K562 (cell line): Measurements from ENCODE around the gene LARP6. TPM values are rescaled to one million over a fixed set of nuclear protein-coding genes. Genes with fewer than 3 reads are reported as not detected.

ENCODE experiments used
- ATAC-seq: fragments of 200-7000 bp; cut with Tn5 transposase; 3 replicates; pipeline ENCODE4 v1.9.1; 2020; ENCODE audit warnings: moderate library complexity
- BruUV-seq: library from RNA; stranded (reverse); fragments of 400-500 nt; replicated peaks from 2 replicates; lab custom pipeline; 2021; lab: Mats Ljungman, UMichigan
- CTCF ChIA-PET: fragments of 300-600 bp; formaldehyde crosslinking; extraction: SDS; loops from one replicate; lab custom pipeline; 2021; ENCODE audit warnings: low intra/inter-chr PET ratio; lab: Yijun Ruan, JAX
- POLR2A ChIA-PET: fragments of 300-600, 350-650 bp; sonication (Branson Sonifier 250); formaldehyde crosslinking; extraction: SDS; loops from one replicate; lab custom pipeline; 2021; ENCODE audit warnings: antibody characterized with exemption, inconsistent platforms; lab: Yijun Ruan, JAX
- DNase-seq, 4 experiments: peaks; one replicate each; pipeline versions ENCODE4 v3.0.0 to v3.0.0-alpha.2; 2011 to 2018; ENCODE audit warnings: low spot score in 3 of 4, mixed read lengths in 3 of 4; ENCODE audit errors: extremely low read depth in 1 of 4
- FAIRE-seq: peaks from 2 replicates; lab custom pipeline; 2011; peaks lifted over from hg19 to GRCh38; lab: Jason Lieb, UNC
- H2AFZ ChIP-seq: 2 replicates; pipeline ENCODE4 v1.6.0; 2011; ENCODE audit warnings: low read depth, low read length, control low read depth, inconsistent platforms
- H3K27ac ChIP-seq: fragments of 200-600 bp; 3 replicates; pipeline ENCODE4 v1.8.0; 2011; ENCODE audit warnings: low read depth, mild to moderate bottlenecking, control low read depth, inconsistent platforms, low read length, moderate library complexity, mixed read lengths; ENCODE audit errors: extremely low read depth
- H3K27me3 ChIP-seq, 2 experiments: fragments of 300-600 bp in 1 of 2; 2 replicates in 1 of 2; 3 replicates in 1 of 2; pipeline versions ENCODE4 v1.6.0 to v1.8.0; 2011; ENCODE audit warnings: inconsistent platforms in 2 of 2, low read length in 2 of 2, mild to moderate bottlenecking in 1 of 2, mixed read lengths in 1 of 2, moderate library complexity in 1 of 2; ENCODE audit not compliant: control insufficient read depth in 2 of 2, insufficient read depth in 2 of 2
- H3K36me3 ChIP-seq: fragments of 300-600 bp; 3 replicates; pipeline ENCODE4 v1.8.0; 2011; ENCODE audit warnings: mild to moderate bottlenecking, low read length, inconsistent platforms; ENCODE audit not compliant: control insufficient read depth, insufficient read depth
- H3K4me1 ChIP-seq, 2 experiments: fragments of 200-600 bp in 1 of 2; replicated peaks in 1 of 2; 2 replicates in 1 of 2; 3 replicates in 1 of 2; pipeline versions ENCODE4 v1.5.1 to v1.8.0; 2011; ENCODE audit warnings: inconsistent platforms in 2 of 2, low read length in 2 of 2, mild to moderate bottlenecking in 1 of 2, mixed read lengths in 1 of 2, moderate library complexity in 1 of 2; ENCODE audit not compliant: control insufficient read depth in 2 of 2, insufficient read depth in 2 of 2
- H3K4me2 ChIP-seq: 2 replicates; pipeline ENCODE4 v1.6.1; 2011; ENCODE audit warnings: low read length, control low read depth, inconsistent platforms, mixed read lengths; ENCODE audit not compliant: insufficient read depth
- H3K4me3 ChIP-seq: fragments of 200-600 bp; sonication (generic), shearing (Covaris generic); 2 replicates; pipeline ENCODE4 v1.5.1; 2016; ENCODE audit warnings: control low read depth, inconsistent platforms
- H3K79me2 ChIP-seq: fragments of 200-600 bp; 3 replicates; pipeline ENCODE4 v1.8.0; 2011; ENCODE audit warnings: low read length, inconsistent platforms; ENCODE audit not compliant: control insufficient read depth, insufficient read depth
- H3K9ac ChIP-seq, 2 experiments: 2 replicates each; pipeline versions ENCODE4 v1.6.0 to v1.6.1; 2011; ENCODE audit warnings: low read depth in 2 of 2, low read length in 2 of 2, control low read depth in 1 of 2, inconsistent platforms in 1 of 2, mild to moderate bottlenecking in 1 of 2, mixed read lengths in 1 of 2; ENCODE audit not compliant: insufficient read depth in 1 of 2
- H3K9me1 ChIP-seq: one replicate; pipeline ENCODE4 v1.6.0; 2011; ENCODE audit warnings: inconsistent platforms, mild to moderate bottlenecking, low read length, moderate library complexity; ENCODE audit not compliant: control insufficient read depth, insufficient read depth
- H3K9me3 ChIP-seq: replicated peaks from 2 replicates; pipeline ENCODE4 v1.5.1; 2011; ENCODE audit warnings: low read depth, low read length, inconsistent platforms; ENCODE audit not compliant: control insufficient read depth, insufficient read depth
- H4K20me1 ChIP-seq: replicated peaks from 2 replicates; pipeline ENCODE4 v1.6.1; 2011; ENCODE audit warnings: low read length, inconsistent platforms, mixed read lengths; ENCODE audit not compliant: control insufficient read depth, insufficient read depth
- BRF1 ChIP-seq: IDR thresholded peaks from 3 replicates; pipeline ENCODE4 v1.6.1; 2011; ENCODE audit warnings: borderline replicate concordance, mild to moderate bottlenecking; ENCODE audit not compliant: insufficient read length; ENCODE audit errors: extremely low read depth
- CCAR2 ChIP-seq: fragments of 200-400 bp; formaldehyde crosslinking; IDR thresholded peaks from 2 replicates; pipeline ENCODE4 v1.6.1; 2017; ENCODE audit warnings: mild to moderate bottlenecking, low read depth, low read length
- CEBPG ChIP-seq, 3 experiments: fragments of 200-800 bp in 1 of 3; sonication (Bioruptor generic) in 1 of 3; sonication (generic) in 1 of 3; formaldehyde crosslinking in 1 of 3; IDR thresholded peaks in 2 of 3; conservative IDR thresholded peaks in 1 of 3; 2 replicates each; pipeline versions ENCODE4 v1.6.1 to v1.8.0; 2016 to 2022; ENCODE audit warnings: missing compliant biosample characterization in 2 of 3, missing genetic modification characterization in 2 of 3, mild to moderate bottlenecking in 1 of 3, missing genetic modification reagents in 1 of 3
- FOXA3 ChIP-seq, 2 experiments: fragments of 450-650 bp in 1 of 2; sonication (generic) in 1 of 2; formaldehyde crosslinking; IDR thresholded peaks in 1 of 2; conservative IDR thresholded peaks in 1 of 2; 2 replicates each; pipeline versions ENCODE4 v1.4.0 to v1.8.0; 2020 to 2022; ENCODE audit warnings: mild to moderate bottlenecking in 2 of 2, missing genetic modification reagents in 1 of 2
- FOXK2 ChIP-seq, 2 experiments: fragments of 450-650 bp; IDR thresholded peaks in 1 of 2; conservative IDR thresholded peaks in 1 of 2; 2 replicates each; pipeline ENCODE4 v1.6.1; 2016; ENCODE audit warnings: low read depth in 2 of 2, mild to moderate bottlenecking in 1 of 2
- FOXP4 ChIP-seq: sonication (generic); formaldehyde crosslinking; IDR thresholded peaks from 2 replicates; pipeline ENCODE4 v1.8.0; 2022; ENCODE audit warnings: mild to moderate bottlenecking, missing genetic modification reagents, borderline replicate concordance
- GABPA ChIP-seq: fragments of 200-800 bp; sonication (Bioruptor generic); conservative IDR thresholded peaks from 2 replicates; pipeline ENCODE4 v1.6.1; 2016; ENCODE audit warnings: low read depth, missing genetic modification characterization, missing compliant biosample characterization
- GATA2 ChIP-seq: sonication (generic); formaldehyde crosslinking; IDR thresholded peaks from 2 replicates; pipeline ENCODE4 v1.4.0; 2020; ENCODE audit warnings: mild to moderate bottlenecking, missing genetic modification reagents
- NELFE ChIP-seq: IDR thresholded peaks from 2 replicates; pipeline ENCODE4 v1.6.1; 2011; ENCODE audit warnings: mild to moderate bottlenecking; ENCODE audit not compliant: insufficient read depth, insufficient read length
- NR2C1 ChIP-seq, 2 experiments: fragments of 450-650 bp; IDR thresholded peaks; 2 replicates each; pipeline ENCODE4 v1.6.1; 2017; ENCODE audit warnings: mild to moderate bottlenecking in 2 of 2, antibody characterized with exemption in 1 of 2, inconsistent platforms in 1 of 2, missing compliant biosample characterization in 1 of 2, missing genetic modification characterization in 1 of 2
- SAFB2 ChIP-seq: fragments of 200-400 bp; formaldehyde crosslinking; IDR thresholded peaks from 2 replicates; pipeline ENCODE4 v1.6.1; 2018; ENCODE audit warnings: borderline replicate concordance, low read length, low read depth, moderate library complexity; ENCODE audit not compliant: severe bottlenecking
- TFAM ChIP-seq: fragments of 250-450 bp; sonication (Bioruptor Pico); conservative IDR thresholded peaks from 2 replicates; pipeline ENCODE4 v1.5.0; 2021; ENCODE audit warnings: mild to moderate bottlenecking, moderate library complexity
- ZNF140 ChIP-seq: fragments of 250-450 bp; sonication (Bioruptor Pico); IDR thresholded peaks from 2 replicates; pipeline ENCODE4 v1.8.0; 2021; ENCODE audit warnings: moderate library complexity, mild to moderate bottlenecking, inconsistent platforms
- ZNF274 ChIP-seq: IDR thresholded peaks from 2 replicates; pipeline ENCODE4 v1.6.1; 2011; ENCODE audit warnings: low read depth, mild to moderate bottlenecking, low read length, moderate library complexity, borderline replicate concordance
- WGBS: fragments of 100-300 bp; shearing (Covaris generic); methylation state at CpG from one replicate; pipeline ENCODE4 v1.1.6; 2016; ENCODE audit warnings: low coverage, mixed read lengths; ENCODE audit not compliant: insufficient coverage; ENCODE audit errors: missing lambda C conversion rate; 5-methylcytosine and 5-hydroxymethylcytosine counted together
- in situ Hi-C: fragments of 300-500 bp; cut with MboI; formaldehyde crosslinking; loops from 4 replicates; pipeline ENCODE4 v1.15.0; 2018; ENCODE audit warnings: inconsistent platforms, mixed read lengths
- intact Hi-C: fragments of 100-400 bp; cut with micrococcal nuclease; formaldehyde crosslinking; loops from 2 replicates; pipeline ENCODE4 v1.14.2; 2022
- polyA plus RNA-seq, 8 experiments: library from polyadenylated mRNA; depleted of rRNA in 4 of 8; stranded (reverse) in 5 of 8; unstranded in 3 of 8; fragments of >200 nt; fragmentation: Nextera tagmentation in 2 of 8; fragmentation: Illumina TruSeq in 1 of 8; extraction: Ambion mirVana in 2 of 8; extraction: Trizol in 1 of 8; gene quantifications; 2 replicates each; pipeline versions ENCODE4 v1.2.1 to v1.2.3, GENCODE V29; 2011 to 2014; ENCODE audit warnings: inconsistent platforms in 1 of 8, missing spikeins in 1 of 8
- total RNA-seq, 7 experiments: library from RNA; depleted of rRNA in 6 of 7; stranded (reverse); fragments of >200 nt in 6 of 7; fragmentation: Illumina TruSeq in 2 of 7; extraction: Trizol in 2 of 7; gene quantifications; 2 replicates each; pipeline versions ENCODE4 v1.2.1 to v1.2.3, GENCODE V29; 2011 to 2021; ENCODE audit warnings: low replicate concordance in 1 of 7
- TF ChIP-seq, protein P1 (sequence below): sonication (generic); IDR thresholded peaks from 2 replicates; pipeline ENCODE4 v1.6.1; 2016
- TF ChIP-seq, protein P2 (sequence below): sonication (generic); formaldehyde crosslinking; IDR thresholded peaks from 2 replicates; pipeline ENCODE4 v1.8.1; 2023; ENCODE audit warnings: mild to moderate bottlenecking, missing genetic modification reagents

The LARP6 gene
- total and polyA plus RNA-seq, 9 of the 15 experiments (the other 6 are each of a cell fraction or from before 2014, with no cell fraction given) = not detected

GRCh38 chr15:70817266-70817665 lies 36.7 kb downstream of the LARP6 start (continued):
- no peak for TF ChIP-seq NR2C1 (IDR thresholded peaks at IDR 0.05)
- no peak for TF ChIP-seq NR2C1 (tag; IDR thresholded peaks at IDR 0.05)

- CTCF ChIA-PET = no interaction called here
- H3K27me3 ChIP-seq = no peaks in the 10 kb centered on the region
- DNase-seq (no peak), ATAC-seq (no peak), FAIRE-seq (no peak)
- POLR2A ChIA-PET = no interaction called here
- H3K27ac ChIP-seq = no peak overlapping the region
- in situ Hi-C loops = no loop called here
- H3K9ac ChIP-seq = no peak overlapping the region
- no TSS peak for BruUV-seq
- no peaks in the 10 kb centered on the region for H3K79me2 ChIP-seq
- no peak overlapping the region for H3K4me3 ChIP-seq
- H3K9me3 ChIP-seq = no peaks in the 10 kb centered on the region
- H3K4me1 ChIP-seq = no peaks in the 10 kb centered on the region
- H3K4me2 ChIP-seq = no peak overlapping the region
- WGBS = under 1% methylated on average over 5 of the region's 5 CpGs
- H4K20me1 ChIP-seq = no peaks in the 10 kb centered on the region
- H3K36me3 ChIP-seq = no peaks in the 10 kb centered on the region
- H3K9me1 ChIP-seq = no peaks in the 10 kb centered on the region
- no peak overlapping the region for H2AFZ ChIP-seq
- intact Hi-C loops = no loop called here
- TF ChIP-seq GABPA (no peak), FOXK2 (conservative IDR thresholded peaks at IDR 0.05 in 1 of 2, IDR thresholded peaks at IDR 0.05 in 1 of 2; ENCODE audit: low read depth in 2 of 2) (no peak), CCAR2 (no peak), FOXA3 (CRISPR knock-in tag; conservative IDR thresholded peaks at IDR 0.05 in 1 of 2, IDR thresholded peaks at IDR 0.05 in 1 of 2) (no peak), GATA2 (no peak), SAFB2 (no peak), ZNF140 (CRISPR knock-in tag) (no peak), TFAM (CRISPR knock-in tag) (no peak), CEBPG (CRISPR knock-in tag; IDR thresholded peaks at IDR 0.05) (no peak), CEBPG (tag; conservative IDR thresholded peaks at IDR 0.05 in 1 of 2, IDR thresholded peaks at IDR 0.05 in 1 of 2) (no peak), FOXP4 (no peak), ZNF274 (no peak), BRF1 (no peak), NELFE (no peak)
- TF ChIP-seq, protein P1, sequence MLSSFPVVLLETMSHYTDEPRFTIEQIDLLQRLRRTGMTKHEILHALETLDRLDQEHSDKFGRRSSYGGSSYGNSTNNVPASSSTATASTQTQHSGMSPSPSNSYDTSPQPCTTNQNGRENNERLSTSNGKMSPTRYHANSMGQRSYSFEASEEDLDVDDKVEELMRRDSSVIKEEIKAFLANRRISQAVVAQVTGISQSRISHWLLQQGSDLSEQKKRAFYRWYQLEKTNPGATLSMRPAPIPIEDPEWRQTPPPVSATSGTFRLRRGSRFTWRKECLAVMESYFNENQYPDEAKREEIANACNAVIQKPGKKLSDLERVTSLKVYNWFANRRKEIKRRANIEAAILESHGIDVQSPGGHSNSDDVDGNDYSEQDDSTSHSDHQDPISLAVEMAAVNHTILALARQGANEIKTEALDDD = no peak
- TF ChIP-seq, protein P2, sequence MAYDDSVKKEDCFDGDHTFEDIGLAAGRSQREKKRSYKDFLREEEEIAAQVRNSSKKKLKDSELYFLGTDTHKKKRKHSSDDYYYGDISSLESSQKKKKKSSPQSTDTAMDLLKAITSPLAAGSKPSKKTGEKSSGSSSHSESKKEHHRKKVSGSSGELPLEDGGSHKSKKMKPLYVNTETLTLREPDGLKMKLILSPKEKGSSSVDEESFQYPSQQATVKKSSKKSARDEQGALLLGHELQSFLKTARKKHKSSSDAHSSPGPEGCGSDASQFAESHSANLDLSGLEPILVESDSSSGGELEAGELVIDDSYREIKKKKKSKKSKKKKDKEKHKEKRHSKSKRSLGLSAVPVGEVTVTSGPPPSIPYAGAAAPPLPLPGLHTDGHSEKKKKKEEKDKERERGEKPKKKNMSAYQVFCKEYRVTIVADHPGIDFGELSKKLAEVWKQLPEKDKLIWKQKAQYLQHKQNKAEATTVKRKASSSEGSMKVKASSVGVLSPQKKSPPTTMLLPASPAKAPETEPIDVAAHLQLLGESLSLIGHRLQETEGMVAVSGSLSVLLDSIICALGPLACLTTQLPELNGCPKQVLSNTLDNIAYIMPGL (CRISPR knock-in tag) = no peak
Measured at GRCh38 chr15:70815604-70816003, 38.4 kb downstream of the LARP6 start.
